ENCODE results near the gene ENO1. TPM values are rescaled to one million over a fixed set of nuclear protein-coding genes. Genes with fewer than 3 reads are reported as not detected.
"Not testable (repeated sequence)": the region's sequence is repeated elsewhere in the genome, so short reads cannot be mapped to it uniquely, and the experiment has no call there.

ENO1 gene
- total and polyA plus RNA-seq, 2 donors, result 261 to 1,073 TPM

DNA sequence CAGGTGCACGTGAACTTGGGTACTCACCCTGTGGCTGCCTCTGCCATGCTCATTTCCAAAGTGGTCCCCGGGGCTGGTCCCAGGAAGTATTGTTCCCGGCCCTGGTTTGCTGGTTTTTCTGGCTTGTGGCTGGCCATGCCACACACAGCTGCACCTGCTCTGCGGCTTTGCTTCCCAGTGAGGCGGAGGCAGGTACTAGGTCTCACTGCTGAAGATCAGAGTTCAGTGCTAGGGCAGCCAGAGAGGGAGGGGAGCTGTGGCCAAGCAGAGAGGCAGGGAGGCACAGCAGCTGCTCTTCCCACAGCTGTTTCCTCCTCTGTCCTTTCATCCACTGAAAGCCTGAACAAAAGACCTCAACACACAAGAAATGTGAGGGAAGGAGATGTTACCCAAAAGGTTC is 30.5 kb downstream of the ENO1 start:
- Histone ChIP-seq H3K27me3 (ENCODE audit: control insufficient read depth in 2 of 2, insufficient read depth in 1 of 2, low read length in 1 of 2) (no peaks in the 10 kb centered on the region), H3K36me3 (ENCODE audit: control insufficient read depth in 2 of 2, insufficient read depth in 2 of 2, low read length in 1 of 2) (no peaks in the 10 kb centered on the region), H3K4me1 (ENCODE audit: control insufficient read depth in 2 of 2, insufficient read depth in 2 of 2, low read length in 2 of 2) (peaks cover 12 to 24% of the 10 kb centered on the region in 2 donors), H3K9me3 (ENCODE audit: control insufficient read depth in 2 of 2, insufficient read depth in 1 of 2, low read length in 1 of 2) (no peaks in the 10 kb centered on the region), H3K4me3 (ENCODE audit: low read length in 2 of 2) (no peak overlapping the region), H3K27ac (ENCODE audit: low read depth in 1 of 2, low read length in 1 of 2) (peak overlapping the region in 1 of 2 donors; percentile 43)
- peak in 8 of 9 donors; percentile 47 to 83 (median 58) for DNase-seq (ENCODE audit: low read depth in 6 of 9, low spot score in 9 of 9)
- 5% methylated on average over 5 of the region's 5 CpGs for WGBS

- no peak for DNase-seq (ENCODE audit: low read depth in 6 of 9, low spot score in 9 of 9)
- H3K9me3 ChIP-seq (ENCODE audit: control insufficient read depth in 2 of 2, insufficient read depth in 1 of 2, low read length in 1 of 2), result no peaks in the 10 kb centered on the region
- no peak overlapping the region for H3K27ac ChIP-seq (ENCODE audit: low read depth in 1 of 2, low read length in 1 of 2)
- 90% methylated on average over 4 of the region's 4 CpGs for WGBS
- H3K36me3 ChIP-seq (ENCODE audit: control insufficient read depth in 2 of 2, insufficient read depth in 2 of 2, low read length in 1 of 2), result no peaks in the 10 kb centered on the region
- H3K4me1 ChIP-seq (ENCODE audit: control insufficient read depth in 2 of 2, insufficient read depth in 2 of 2, low read length in 2 of 2), result peaks cover 12 to 24% of the 10 kb centered on the region in 2 donors
- H3K4me3 ChIP-seq (ENCODE audit: low read length in 2 of 2), result no peak overlapping the region
- no peaks in the 10 kb centered on the region for H3K27me3 ChIP-seq (ENCODE audit: control insufficient read depth in 2 of 2, insufficient read depth in 1 of 2, low read length in 1 of 2)
Measured at GRCh38 chr1:8846263-8846662, 32.2 kb downstream of the ENO1 start.

GRCh38 chr1:8845104-8846097 is 33.1 kb downstream of the ENO1 start:
- DNase-seq (ENCODE audit: low read depth in 6 of 9, low spot score in 9 of 9), result no peak
- no peak overlapping the region for H3K4me3 ChIP-seq (ENCODE audit: low read length in 2 of 2)
- no peak overlapping the region for H3K27ac ChIP-seq (ENCODE audit: low read depth in 1 of 2, low read length in 1 of 2)
- H3K27me3 ChIP-seq (ENCODE audit: control insufficient read depth in 2 of 2, insufficient read depth in 1 of 2, low read length in 1 of 2), result no peaks in the 10 kb centered on the region
- H3K9me3 ChIP-seq (ENCODE audit: control insufficient read depth in 2 of 2, insufficient read depth in 1 of 2, low read length in 1 of 2), result no peaks in the 10 kb centered on the region
- peaks cover 12 to 24% of the 10 kb centered on the region in 2 donors for H3K4me1 ChIP-seq (ENCODE audit: control insufficient read depth in 2 of 2, insufficient read depth in 2 of 2, low read length in 2 of 2)
- WGBS, result 97% methylated on average over 21 of the region's 21 CpGs
- no peaks in the 10 kb centered on the region for H3K36me3 ChIP-seq (ENCODE audit: control insufficient read depth in 2 of 2, insufficient read depth in 2 of 2, low read length in 1 of 2)

DNA sequence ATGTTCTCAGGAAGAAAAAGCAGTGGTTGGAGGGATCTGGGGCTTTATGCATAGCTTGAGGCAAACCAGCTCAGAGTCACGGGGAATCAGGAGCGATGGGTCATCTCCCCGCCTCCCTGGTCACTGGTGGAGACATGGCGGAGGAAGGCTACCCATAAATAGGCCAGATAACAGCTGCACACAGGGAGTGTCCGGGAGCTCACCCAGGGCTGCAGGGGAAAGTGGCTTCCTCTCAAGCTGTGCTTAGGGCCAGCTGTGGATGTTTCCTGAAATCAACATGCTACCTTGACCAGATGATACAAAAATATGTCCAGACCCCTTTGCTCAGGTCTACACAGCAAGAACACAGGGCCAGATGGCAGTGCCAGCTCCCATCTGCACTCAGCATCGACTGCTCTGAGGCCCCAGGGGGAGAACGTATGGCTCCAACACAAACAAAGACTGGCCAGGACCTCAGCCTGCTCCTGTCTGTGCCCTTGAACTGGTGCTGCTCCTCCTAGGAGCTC is 33.9 kb downstream of the ENO1 start:
- Histone ChIP-seq H3K27ac (ENCODE audit: low read depth in 1 of 2, low read length in 1 of 2) (no peak overlapping the region), H3K4me1 (ENCODE audit: control insufficient read depth in 2 of 2, insufficient read depth in 2 of 2, low read length in 2 of 2) (peaks cover 12 to 24% of the 10 kb centered on the region in 2 donors), H3K9me3 (ENCODE audit: control insufficient read depth in 2 of 2, insufficient read depth in 1 of 2, low read length in 1 of 2) (no peaks in the 10 kb centered on the region), H3K36me3 (ENCODE audit: control insufficient read depth in 2 of 2, insufficient read depth in 2 of 2, low read length in 1 of 2) (no peaks in the 10 kb centered on the region), H3K27me3 (ENCODE audit: control insufficient read depth in 2 of 2, insufficient read depth in 1 of 2, low read length in 1 of 2) (no peaks in the 10 kb centered on the region), H3K4me3 (ENCODE audit: low read length in 2 of 2) (no peak overlapping the region)
- no peak for DNase-seq (ENCODE audit: low read depth in 6 of 9, low spot score in 9 of 9)
- WGBS, result 77% methylated on average over 7 of the region's 7 CpGs

GRCh38 chr1:8841395-8841794 is 37.1 kb downstream of the ENO1 start:
- no peaks in the 10 kb centered on the region for H3K4me1 ChIP-seq (ENCODE audit: control insufficient read depth in 2 of 2, insufficient read depth in 2 of 2, low read length in 2 of 2)
- 96% methylated on average over 3 of the region's 3 CpGs for WGBS
- no peaks in the 10 kb centered on the region for H3K9me3 ChIP-seq (ENCODE audit: control insufficient read depth in 2 of 2, insufficient read depth in 1 of 2, low read length in 1 of 2)
- no peak for DNase-seq (ENCODE audit: low read depth in 6 of 9, low spot score in 9 of 9)
- no peaks in the 10 kb centered on the region for H3K36me3 ChIP-seq (ENCODE audit: control insufficient read depth in 2 of 2, insufficient read depth in 2 of 2, low read length in 1 of 2)
- H3K27me3 ChIP-seq (ENCODE audit: control insufficient read depth in 2 of 2, insufficient read depth in 1 of 2, low read length in 1 of 2), result no peaks in the 10 kb centered on the region
- no peak overlapping the region for H3K27ac ChIP-seq (ENCODE audit: low read depth in 1 of 2, low read length in 1 of 2)
- no peak overlapping the region for H3K4me3 ChIP-seq (ENCODE audit: low read length in 2 of 2)

GRCh38 chr1:8839990-8840389 is 38.5 kb downstream of the ENO1 start:
- H3K4me3 ChIP-seq (ENCODE audit: low read length in 2 of 2), result no peak overlapping the region
- 98% methylated on average over 7 of the region's 7 CpGs for WGBS
- no peak for DNase-seq (ENCODE audit: low read depth in 6 of 9, low spot score in 9 of 9)
- no peaks in the 10 kb centered on the region for H3K9me3 ChIP-seq (ENCODE audit: control insufficient read depth in 2 of 2, insufficient read depth in 1 of 2, low read length in 1 of 2)
- no peaks in the 10 kb centered on the region for H3K36me3 ChIP-seq (ENCODE audit: control insufficient read depth in 2 of 2, insufficient read depth in 2 of 2, low read length in 1 of 2)
- H3K4me1 ChIP-seq (ENCODE audit: control insufficient read depth in 2 of 2, insufficient read depth in 2 of 2, low read length in 2 of 2), result no peaks in the 10 kb centered on the region
- H3K27ac ChIP-seq (ENCODE audit: low read depth in 1 of 2, low read length in 1 of 2), result no peak overlapping the region
- H3K27me3 ChIP-seq (ENCODE audit: control insufficient read depth in 2 of 2, insufficient read depth in 1 of 2, low read length in 1 of 2), result no peaks in the 10 kb centered on the region

- Histone ChIP-seq H3K36me3 (ENCODE audit: control insufficient read depth in 2 of 2, insufficient read depth in 2 of 2, low read length in 1 of 2) (no peaks in the 10 kb centered on the region), H3K4me1 (ENCODE audit: control insufficient read depth in 2 of 2, insufficient read depth in 2 of 2, low read length in 2 of 2) (no peaks in the 10 kb centered on the region), H3K9me3 (ENCODE audit: control insufficient read depth in 2 of 2, insufficient read depth in 1 of 2, low read length in 1 of 2) (no peaks in the 10 kb centered on the region), H3K4me3 (ENCODE audit: low read length in 2 of 2) (no peak overlapping the region), H3K27ac (ENCODE audit: low read depth in 1 of 2, low read length in 1 of 2) (no peak overlapping the region), H3K27me3 (ENCODE audit: control insufficient read depth in 2 of 2, insufficient read depth in 1 of 2, low read length in 1 of 2) (no peaks in the 10 kb centered on the region)
- 96% methylated on average over 14 of the region's 14 CpGs for WGBS
- DNase-seq (ENCODE audit: low read depth in 6 of 9, low spot score in 9 of 9), result no peak
Measured at GRCh38 chr1:8835941-8836643, 42.4 kb downstream of the ENO1 start.

- peaks cover 4 to 10% of the 10 kb centered on the region in 2 donors for H3K4me1 ChIP-seq (ENCODE audit: control insufficient read depth in 2 of 2, insufficient read depth in 2 of 2, low read length in 2 of 2)
- no peaks in the 10 kb centered on the region for H3K36me3 ChIP-seq (ENCODE audit: control insufficient read depth in 2 of 2, insufficient read depth in 2 of 2, low read length in 1 of 2)
- no peaks in the 10 kb centered on the region for H3K9me3 ChIP-seq (ENCODE audit: control insufficient read depth in 2 of 2, insufficient read depth in 1 of 2, low read length in 1 of 2)
- DNase-seq (ENCODE audit: low read depth in 6 of 9, low spot score in 9 of 9), result no peak
- no peak overlapping the region for H3K4me3 ChIP-seq (ENCODE audit: low read length in 2 of 2)
- WGBS, result 82% methylated on average over 4 of the region's 4 CpGs
- no peaks in the 10 kb centered on the region for H3K27me3 ChIP-seq (ENCODE audit: control insufficient read depth in 2 of 2, insufficient read depth in 1 of 2, low read length in 1 of 2)
- no peak overlapping the region for H3K27ac ChIP-seq (ENCODE audit: low read depth in 1 of 2, low read length in 1 of 2)
Measured at GRCh38 chr1:8831340-8831739, 47.1 kb downstream of the ENO1 start.

DNA sequence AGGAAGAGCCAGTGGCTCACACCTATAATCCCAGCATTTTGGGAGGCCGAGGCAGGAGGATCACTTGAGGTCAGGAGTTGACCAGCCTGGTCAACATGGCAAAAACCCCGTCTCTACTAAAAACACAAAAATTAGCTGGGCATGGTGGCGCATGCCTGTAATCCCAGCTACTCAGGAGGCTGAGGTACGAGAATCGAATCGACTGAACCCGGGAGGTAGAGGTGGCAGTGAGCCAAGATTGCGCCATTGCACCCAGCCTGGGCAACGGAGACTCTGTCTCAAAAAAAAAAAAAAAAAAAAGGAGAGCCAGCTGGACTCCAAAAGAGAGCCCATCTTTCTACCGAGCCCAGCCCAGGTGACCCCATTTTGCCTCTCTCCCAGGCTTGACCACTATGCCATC is 47.8 kb downstream of the ENO1 start:
- WGBS, result 93% methylated on average over 10 of the region's 10 CpGs
- not testable (repeated sequence) for H3K27ac ChIP-seq (ENCODE audit: low read depth in 1 of 2, low read length in 1 of 2); H3K36me3 ChIP-seq (ENCODE audit: control insufficient read depth in 2 of 2, insufficient read depth in 2 of 2, low read length in 1 of 2); H3K4me3 ChIP-seq (ENCODE audit: low read length in 2 of 2); H3K9me3 ChIP-seq (ENCODE audit: control insufficient read depth in 2 of 2, insufficient read depth in 1 of 2, low read length in 1 of 2); H3K27me3 ChIP-seq (ENCODE audit: control insufficient read depth in 2 of 2, insufficient read depth in 1 of 2, low read length in 1 of 2); DNase-seq (ENCODE audit: low read depth in 6 of 9, low spot score in 9 of 9)
- H3K4me1 ChIP-seq (ENCODE audit: control insufficient read depth in 2 of 2, insufficient read depth in 2 of 2, low read length in 2 of 2), result peaks cover 4 to 10% of the 10 kb centered on the region in 2 donors
